IMR-90 (cell line): ENCODE measurements around the gene EXOC3L2. TPM values are rescaled to one million over a fixed set of nuclear protein-coding genes. Genes with fewer than 3 reads are reported as not detected.

Experiments
- ATAC-seq: fragments of 200-7000 bp; cut with Tn5 transposase; 2 replicates; pipeline ENCODE4 v1.9.1; 2020; ENCODE audit warnings: low read depth, mild to moderate bottlenecking, moderate library complexity
- BruUV-seq: library from RNA; stranded (reverse); fragments of 400-500 nt; replicated peaks from 2 replicates; lab custom pipeline; 2021; lab: Mats Ljungman, UMichigan
- CTCF ChIA-PET: fragments of 300-600 bp; formaldehyde crosslinking; extraction: SDS; loops from one replicate; lab custom pipeline; 2021; ENCODE audit warnings: antibody characterized with exemption; lab: Yijun Ruan, JAX
- POLR2A ChIA-PET: fragments of 300-600 bp; sonication (Branson Sonifier 250); formaldehyde crosslinking; loops from one replicate; lab custom pipeline; 2022; ENCODE audit warnings: antibody characterized with exemption; ENCODE audit not compliant: unreplicated experiment; lab: Charles Lee
- DNase-seq: peaks from one replicate; pipeline ENCODE4 v3.0.0; 2013
- H2AFZ ChIP-seq: replicated peaks from 2 replicates; pipeline ENCODE3; 2013; ENCODE audit warnings: low read length, mild to moderate bottlenecking; ENCODE audit not compliant: poor library complexity
- H2AK5ac ChIP-seq: 2 replicates; pipeline ENCODE4 v1.6.1; 2013; ENCODE audit warnings: low read depth, low read length, inconsistent platforms
- H2AK9ac ChIP-seq: replicated peaks from 2 replicates; pipeline ENCODE3; 2013; ENCODE audit warnings: mild to moderate bottlenecking, low read depth, low read length, moderate library complexity; ENCODE audit not compliant: poor library complexity
- H2BK120ac ChIP-seq: 2 replicates; pipeline ENCODE4 v1.6.1; 2013; ENCODE audit warnings: low read depth, low read length, inconsistent platforms
- H2BK15ac ChIP-seq: 3 replicates; pipeline ENCODE4 v1.6.1; 2013; ENCODE audit warnings: low read depth, low read length, inconsistent platforms
- H2BK20ac ChIP-seq: 2 replicates; pipeline ENCODE4 v1.6.1; 2013; ENCODE audit warnings: low read depth, mild to moderate bottlenecking, inconsistent platforms, low read length, moderate library complexity
- H2BK5ac ChIP-seq: 2 replicates; pipeline ENCODE4 v1.6.1; 2013; ENCODE audit warnings: mild to moderate bottlenecking, low read depth, low read length, inconsistent platforms; ENCODE audit not compliant: poor library complexity, severe bottlenecking
- H3K14ac ChIP-seq: replicated peaks from 2 replicates; pipeline ENCODE4 v1.6.1; 2013; ENCODE audit warnings: low read depth, low read length, inconsistent platforms
- H3K18ac ChIP-seq: 2 replicates; pipeline ENCODE4 v1.6.1; 2013; ENCODE audit warnings: low read depth, low read length, control low read depth
- H3K23ac ChIP-seq: 2 replicates; pipeline ENCODE4 v1.6.1; 2013; ENCODE audit warnings: low read depth, low read length, inconsistent platforms
- H3K27ac ChIP-seq: 2 replicates; pipeline ENCODE4 v1.5.1; 2013; ENCODE audit warnings: mild to moderate bottlenecking, control low read depth, low read length; ENCODE audit not compliant: insufficient read depth
- H3K27me3 ChIP-seq: 2 replicates; pipeline ENCODE4 v1.6.1; 2013; ENCODE audit warnings: low read length; ENCODE audit not compliant: control insufficient read depth, insufficient read depth
- H3K36me3 ChIP-seq: 2 replicates; pipeline ENCODE4 v1.6.1; 2013; ENCODE audit warnings: low read length, mixed read lengths; ENCODE audit not compliant: control insufficient read depth, insufficient read depth
- H3K4ac ChIP-seq: 2 replicates; pipeline ENCODE4 v1.6.1; 2013; ENCODE audit warnings: low read depth, low read length, inconsistent platforms
- H3K4me1 ChIP-seq: 2 replicates; pipeline ENCODE4 v1.6.1; 2013; ENCODE audit warnings: low read length, mixed read lengths; ENCODE audit not compliant: control insufficient read depth, insufficient read depth
- H3K4me2 ChIP-seq: 2 replicates; pipeline ENCODE4 v1.6.1; 2013; ENCODE audit warnings: low read depth, mild to moderate bottlenecking, control low read depth, low read length, moderate library complexity
- H3K4me3 ChIP-seq: 2 replicates; pipeline ENCODE4 v1.5.1; 2013; ENCODE audit warnings: low read depth, mild to moderate bottlenecking, control low read depth, low read length, moderate library complexity; ENCODE audit not compliant: insufficient read depth
- H3K56ac ChIP-seq: 2 replicates; pipeline ENCODE4 v1.6.1; 2013; ENCODE audit warnings: low read length, inconsistent platforms; ENCODE audit not compliant: insufficient read depth; ENCODE audit errors: extremely low read depth
- H3K79me1 ChIP-seq, 2 experiments: 2 replicates each; pipeline ENCODE4 v1.6.1; 2013; ENCODE audit warnings: low read length in 2 of 2, inconsistent platforms in 1 of 2, low read depth in 1 of 2
- H3K9ac ChIP-seq: 2 replicates; pipeline ENCODE4 v1.6.1; 2013; ENCODE audit warnings: low read depth, low read length, control low read depth
- H3K9me1 ChIP-seq: 2 replicates; pipeline ENCODE4 v1.6.1; 2013; ENCODE audit warnings: low read length, inconsistent platforms; ENCODE audit not compliant: insufficient read depth
- H3K9me3 ChIP-seq: 2 replicates; pipeline ENCODE4 v1.6.1; 2013; ENCODE audit warnings: low read length; ENCODE audit not compliant: control insufficient read depth, insufficient read depth
- H4K20me1 ChIP-seq: 2 replicates; pipeline ENCODE4 v1.6.1; 2013; ENCODE audit warnings: low read length, inconsistent platforms; ENCODE audit not compliant: insufficient read depth
- H4K5ac ChIP-seq: 2 replicates; pipeline ENCODE4 v1.6.1; 2013; ENCODE audit warnings: mild to moderate bottlenecking, low read depth, low read length, control low read depth
- H4K8ac ChIP-seq, 2 experiments: 2 replicates each; pipeline ENCODE4 v1.6.1; 2013; ENCODE audit warnings: low read depth in 2 of 2, low read length in 2 of 2, control low read depth in 1 of 2, inconsistent platforms in 1 of 2
- H4K91ac ChIP-seq: 2 replicates; pipeline ENCODE4 v1.6.1; 2013; ENCODE audit warnings: low read depth, low read length, inconsistent platforms; ENCODE audit not compliant: insufficient read depth
- BHLHE40 ChIP-seq: fragments of 150-350 bp; IDR thresholded peaks from 2 replicates; pipeline ENCODE4 v1.6.1; 2016; ENCODE audit warnings: mild to moderate bottlenecking, low read depth, low read length
- CEBPB ChIP-seq: IDR thresholded peaks from 2 replicates; pipeline ENCODE4 v1.6.1; 2012; ENCODE audit warnings: low read depth, low read length, improper control_type of control experiment
- CHD1 ChIP-seq: IDR thresholded peaks from 2 replicates; pipeline ENCODE4 v1.6.1; 2012; ENCODE audit warnings: low read depth, low read length, improper control_type of control experiment
- CTCF ChIP-seq: conservative IDR thresholded peaks from 2 replicates; pipeline ENCODE4 v1.5.1; 2012; ENCODE audit warnings: mild to moderate bottlenecking, low read depth, low read length, improper control_type of control experiment
- ELK1 ChIP-seq: fragments of 150-350 bp; IDR thresholded peaks from 2 replicates; pipeline ENCODE4 v1.6.1; 2016; ENCODE audit warnings: low read depth, mild to moderate bottlenecking, low read length, moderate library complexity, borderline replicate concordance
- FOS ChIP-seq: fragments of 150-350 bp; IDR thresholded peaks from 2 replicates; pipeline ENCODE4 v1.6.1; 2016; ENCODE audit warnings: low read depth, low read length
- MAFK ChIP-seq: IDR thresholded peaks from 2 replicates; pipeline ENCODE4 v1.6.1; 2012; ENCODE audit warnings: low read depth, low read length, improper control_type of control experiment
- MAZ ChIP-seq: IDR thresholded peaks from 2 replicates; pipeline ENCODE4 v1.6.1; 2012; ENCODE audit warnings: low read depth, mild to moderate bottlenecking, low read length, improper control_type of control experiment, moderate library complexity, borderline replicate concordance
- MXI1 ChIP-seq: IDR thresholded peaks from 2 replicates; pipeline ENCODE4 v1.6.1; 2012; ENCODE audit warnings: low read depth, mild to moderate bottlenecking, low read length, moderate library complexity, borderline replicate concordance
- NFE2L2 ChIP-seq: fragments of 150-350 bp; IDR thresholded peaks from 2 replicates; pipeline ENCODE4 v1.6.1; 2016; ENCODE audit warnings: low read depth, mild to moderate bottlenecking, low read length
- POLR2A ChIP-seq: IDR thresholded peaks from 2 replicates; pipeline ENCODE4 v1.6.1; 2012; ENCODE audit warnings: mild to moderate bottlenecking, low read depth, low read length
- RAD21 ChIP-seq: IDR thresholded peaks from 2 replicates; pipeline ENCODE4 v1.6.1; 2012; ENCODE audit warnings: low read length, improper control_type of control experiment
- RCOR1 ChIP-seq: IDR thresholded peaks from 2 replicates; pipeline ENCODE4 v1.6.1; 2012; ENCODE audit warnings: mild to moderate bottlenecking, low read length, improper control_type of control experiment; ENCODE audit not compliant: insufficient replicate concordance
- RFX5 ChIP-seq: IDR thresholded peaks from 2 replicates; pipeline ENCODE4 v1.8.0; 2012; ENCODE audit warnings: low read depth, mild to moderate bottlenecking, low read length, moderate library complexity
- SMC3 ChIP-seq: fragments of 150-350 bp; IDR thresholded peaks from 2 replicates; pipeline ENCODE4 v1.6.1; 2016; ENCODE audit warnings: low read depth, mild to moderate bottlenecking, antibody characterized with exemption, low read length, moderate library complexity
- USF2 ChIP-seq: fragments of 150-350 bp; IDR thresholded peaks from 2 replicates; pipeline ENCODE4 v1.6.1; 2017; ENCODE audit warnings: mild to moderate bottlenecking, antibody characterized with exemption, low read length, low read depth
- WGBS, 2 experiments: methylation state at CpG; one replicate each; pipeline versions ENCODE4 v1.1.5 to v1.1.7; 2013; ENCODE audit warnings: missing lambda C conversion rate in 2 of 2; ENCODE audit not compliant: insufficient read length in 1 of 2; ENCODE audit errors: extremely low coverage in 2 of 2; 5-methylcytosine and 5-hydroxymethylcytosine counted together
- dilution Hi-C: fragments of 300-500 bp; cut with HindIII; formaldehyde crosslinking; loops from one replicate; pipeline ENCODE4 v1.14.3; 2018; ENCODE audit warnings: low sequenced_read_pairs; ENCODE audit not compliant: unreplicated experiment
- in situ Hi-C: fragments of 300-500 bp; cut with MboI; formaldehyde crosslinking; loops from 3 replicates; pipeline ENCODE4 v1.14.3; 2019; ENCODE audit warnings: low sequenced_read_pairs, inconsistent platforms, mixed read lengths
- intact Hi-C: fragments of 100-400 bp; cut with micrococcal nuclease; formaldehyde crosslinking; loops from 2 replicates; pipeline ENCODE4 v1.10.0; 2022
- polyA plus RNA-seq, 3 experiments: library from polyadenylated mRNA; depleted of rRNA; stranded (reverse); fragments of >200 nt; gene quantifications; 2 replicates each; pipeline ENCODE4 v1.2.3, GENCODE V29; 2012; ENCODE audit warnings: low replicate concordance in 1 of 3
- total RNA-seq: library from RNA; depleted of rRNA; stranded (reverse); fragments of >200 nt; gene quantifications from 2 replicates; pipeline ENCODE4 v1.2.3, GENCODE V29; 2012

The EXOC3L2 gene
- total and polyA plus RNA-seq, 2 of the 4 experiments (the other 2 are of a cell fraction), result 0.03 TPM; not detected in 1

- BruUV-seq, result no TSS peak
- Histone ChIP-seq H3K4me2 (no peak overlapping the region), H2BK5ac (no peak overlapping the region), H3K27me3 (peaks cover 11% of the 10 kb centered on the region; the same call in 1 of the 2 replicates), H3K9me3 (no peaks in the 10 kb centered on the region), H4K91ac (no peak overlapping the region), H3K4me3 (no peak overlapping the region), H3K4ac (no peak overlapping the region), H2BK120ac (no peak overlapping the region), H3K18ac (no peak overlapping the region), H3K23ac (no peak overlapping the region), H2AK5ac (no peak overlapping the region), H4K20me1 (no peaks in the 10 kb centered on the region), H3K79me1 (peaks cover 0 to 3% of the 10 kb centered on the region in 2 experiments; a peak in 1 of 4 replicates), H4K8ac (no peak overlapping the region), H2BK20ac (no peak overlapping the region), H3K27ac (no peak overlapping the region), H3K36me3 (no peaks in the 10 kb centered on the region), H3K14ac (no peak overlapping the region), H2AFZ (no peak overlapping the region), H3K56ac (no peak overlapping the region), H2AK9ac (no peak overlapping the region), H3K9me1 (no peaks in the 10 kb centered on the region), H3K4me1 (peaks cover 2% of the 10 kb centered on the region; the same call in 1 of the 2 replicates), H3K9ac (no peak overlapping the region), H2BK15ac (no peak overlapping the region), H4K5ac (no peak overlapping the region)
- DNase-seq (no peak), ATAC-seq (no peak)
- POLR2A ChIA-PET, result no interaction called here
- in situ Hi-C loops (no loop called here), intact Hi-C loops (no loop called here), dilution Hi-C loops (no loop called here)
- no peak for TF ChIP-seq CHD1
- TF ChIP-seq ELK1, result no peak
- no peak for TF ChIP-seq NFE2L2
- TF ChIP-seq POLR2A, result no peak
- TF ChIP-seq CEBPB, result no peak
- TF ChIP-seq MAZ, result no peak
- TF ChIP-seq RFX5, result no peak
- TF ChIP-seq USF2, result no peak
- no peak for TF ChIP-seq BHLHE40
- no peak for TF ChIP-seq MXI1
- TF ChIP-seq CTCF, result no peak
- no peak for TF ChIP-seq SMC3
- no peak for TF ChIP-seq MAFK
- TF ChIP-seq RCOR1, result no peak
- TF ChIP-seq FOS, result no peak
- TF ChIP-seq RAD21, result no peak
- CTCF ChIA-PET, result interaction anchor here (0.6 kb wide), 1 partner anchor 39 kb away, joined by 13 read pairs; no protein-coding TSS in a partner anchor
- WGBS, 2 experiments, result 28% methylated on average over 3 of the region's 4 CpGs; no CpG with 5 or more reads in 1 of the 2 experiments
These were observed 619 bp upstream of the EXOC3L2 start for GRCh38 chr19:45245826-45246225.
